Ureter (tissue), 1 donor: ENCODE data around the gene SUSD4. TPM values are rescaled to one million over a fixed set of nuclear protein-coding genes. Genes with fewer than 3 reads are reported as not detected.
"Not testable (repeated sequence)": the region's sequence is repeated elsewhere in the genome, so short reads cannot be mapped to it uniquely, and the experiment has no call there.

Experiments
- DNase-seq: peaks from one replicate; pipeline ENCODE4 v3.0.0-alpha.2; 2020; ENCODE audit warnings: low spot score
- total RNA-seq: library from RNA; stranded (reverse); gene quantifications from one replicate; pipeline ENCODE4 v1.2.4, GENCODE V29; 2023
- donor health status: DM: yes; HTN: yes; CAD: no.

The SUSD4 gene
- total RNA-seq, 1 donor from 2014 or later: 21.9 TPM

DNA sequence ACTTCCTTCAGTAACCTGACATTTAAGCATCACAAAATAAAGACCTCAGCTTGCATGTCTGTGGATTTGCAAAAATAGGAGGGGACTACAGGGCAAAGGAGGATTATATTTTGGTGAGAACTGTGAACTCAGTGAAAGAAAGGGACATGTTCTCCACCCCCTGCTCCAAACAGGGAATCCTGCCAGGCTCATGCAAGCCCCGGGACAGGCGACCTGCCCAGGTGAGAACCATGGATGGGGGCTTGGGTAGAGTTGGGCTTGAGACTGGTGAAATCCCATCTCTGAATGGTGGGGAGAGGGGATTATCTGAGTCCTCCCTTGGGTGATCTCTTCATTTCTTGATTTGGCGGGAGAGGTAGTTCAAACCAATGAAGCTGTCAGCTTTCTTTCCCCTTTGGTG is 110.1 kb downstream of the SUSD4 start:
- DNase-seq: no peak

GRCh38 chr1:223251387-223251786 is 112.6 kb downstream of the SUSD4 start:
- DNase-seq: not testable (repeated sequence)

DNA sequence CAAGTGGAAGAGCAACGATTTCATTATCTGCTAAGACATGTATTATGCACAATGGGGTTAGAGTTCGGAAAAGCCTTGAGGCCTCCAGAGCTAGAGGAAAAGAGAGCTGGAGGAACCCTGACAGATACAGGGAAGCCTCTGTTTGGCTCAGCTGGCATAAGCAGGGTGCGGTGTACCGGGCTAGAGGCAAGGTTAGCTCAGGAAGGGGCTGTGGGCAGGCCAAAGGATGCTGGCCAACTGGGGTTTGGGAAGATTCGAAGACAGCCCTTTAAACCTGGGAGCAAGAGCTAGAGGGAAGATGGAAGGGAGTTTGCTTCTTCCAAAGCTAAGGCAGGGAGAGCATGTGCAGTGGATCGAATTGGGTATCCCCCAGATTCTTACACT is 113.4 kb downstream of the SUSD4 start:
- no peak for DNase-seq

GRCh38 chr1:223249854-223250631 is 113.9 kb downstream of the SUSD4 start:
- no peak for DNase-seq

DNA sequence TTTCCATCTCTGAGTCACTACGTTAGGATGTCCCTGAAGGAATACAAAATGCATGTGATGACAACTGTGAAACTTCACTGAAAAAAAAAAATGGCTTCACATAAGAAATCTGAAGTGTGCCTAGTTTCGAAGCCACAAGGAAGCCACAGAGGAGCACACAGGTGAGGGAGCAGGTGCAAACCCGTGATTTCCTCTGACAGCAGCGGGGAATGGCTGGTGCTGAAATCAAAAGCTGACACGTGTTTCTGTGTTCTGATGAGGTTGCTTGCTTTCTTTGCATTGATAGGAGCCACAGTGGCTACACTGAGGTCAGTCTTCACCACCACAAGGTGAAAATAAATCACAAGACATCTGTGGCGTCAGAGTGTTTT is 115.2 kb downstream of the SUSD4 start:
- no peak for DNase-seq

DNA sequence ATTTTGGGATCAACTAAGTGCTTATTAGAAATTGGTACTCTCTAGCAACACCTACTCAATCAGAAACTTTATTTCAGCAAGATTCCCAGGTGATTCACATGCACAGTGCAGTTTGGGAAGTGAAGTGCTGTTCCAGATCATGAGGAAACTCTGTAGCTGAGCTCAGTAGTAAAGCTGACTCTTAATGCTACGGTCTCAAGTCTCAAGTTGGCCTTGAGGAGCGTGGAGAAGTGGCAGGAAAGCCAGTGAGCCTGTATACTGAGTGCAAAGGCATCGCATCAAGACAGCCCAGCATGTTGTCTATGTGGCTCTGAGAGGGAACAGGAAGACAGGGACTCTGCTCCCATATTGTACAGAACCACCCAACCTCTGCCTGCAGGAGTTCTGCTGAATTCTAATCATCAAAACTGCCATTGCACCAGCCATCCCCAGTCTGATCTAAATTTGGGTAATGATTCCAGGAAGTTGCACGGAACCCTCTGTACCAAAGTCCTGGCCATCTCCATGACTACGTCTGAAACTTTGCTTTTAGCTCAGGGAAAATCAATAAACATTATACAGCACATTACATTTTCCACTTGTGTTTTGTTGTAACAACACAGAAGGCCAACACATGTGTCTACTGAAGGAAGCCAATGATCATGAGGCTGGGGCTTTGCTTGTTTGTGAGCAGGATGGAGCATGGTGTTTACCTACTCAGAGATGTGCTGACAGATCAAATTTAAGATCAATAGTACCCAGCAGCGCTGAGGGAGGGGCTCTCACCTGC is 115.8 kb downstream of the SUSD4 start:
- DNase-seq: no peak

DNA sequence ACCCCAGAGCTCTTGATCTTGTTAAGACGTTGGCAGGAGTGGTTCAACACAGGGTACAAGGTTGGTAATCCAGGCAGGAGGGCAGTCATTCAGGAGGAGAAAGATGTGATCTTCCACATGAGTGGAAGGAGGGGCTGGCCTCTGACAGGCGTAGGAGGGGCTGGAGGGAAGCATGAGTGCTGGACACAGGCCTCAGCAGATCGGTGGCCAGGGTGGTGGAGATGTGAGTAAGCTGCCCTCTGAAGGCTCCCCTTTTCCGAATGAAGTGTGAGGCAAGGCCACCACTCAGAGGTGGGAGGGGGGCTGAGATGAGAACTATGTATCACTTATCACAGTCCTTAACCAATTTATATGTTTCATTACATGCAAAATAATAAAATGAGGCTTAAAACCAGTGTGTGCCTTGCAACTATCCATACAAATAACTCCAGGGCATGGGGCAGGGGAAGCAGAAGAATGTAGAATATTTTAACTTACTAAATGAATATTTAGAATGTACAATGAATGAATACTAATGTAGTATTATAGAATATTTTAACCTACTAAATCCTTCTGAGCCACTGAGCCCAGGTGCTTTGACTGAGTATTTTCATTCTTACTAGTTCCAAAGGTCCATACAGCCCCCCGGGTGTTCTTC is 117.4 kb downstream of the SUSD4 start:
- peak; percentile 15 for DNase-seq

- peak; percentile 18 for DNase-seq
These were observed 118.0 kb downstream of the SUSD4 start for GRCh38 chr1:223245983-223246382.

GRCh38 chr1:223245411-223245810 is 118.6 kb downstream of the SUSD4 start:
- peak; percentile 7 for DNase-seq

DNA sequence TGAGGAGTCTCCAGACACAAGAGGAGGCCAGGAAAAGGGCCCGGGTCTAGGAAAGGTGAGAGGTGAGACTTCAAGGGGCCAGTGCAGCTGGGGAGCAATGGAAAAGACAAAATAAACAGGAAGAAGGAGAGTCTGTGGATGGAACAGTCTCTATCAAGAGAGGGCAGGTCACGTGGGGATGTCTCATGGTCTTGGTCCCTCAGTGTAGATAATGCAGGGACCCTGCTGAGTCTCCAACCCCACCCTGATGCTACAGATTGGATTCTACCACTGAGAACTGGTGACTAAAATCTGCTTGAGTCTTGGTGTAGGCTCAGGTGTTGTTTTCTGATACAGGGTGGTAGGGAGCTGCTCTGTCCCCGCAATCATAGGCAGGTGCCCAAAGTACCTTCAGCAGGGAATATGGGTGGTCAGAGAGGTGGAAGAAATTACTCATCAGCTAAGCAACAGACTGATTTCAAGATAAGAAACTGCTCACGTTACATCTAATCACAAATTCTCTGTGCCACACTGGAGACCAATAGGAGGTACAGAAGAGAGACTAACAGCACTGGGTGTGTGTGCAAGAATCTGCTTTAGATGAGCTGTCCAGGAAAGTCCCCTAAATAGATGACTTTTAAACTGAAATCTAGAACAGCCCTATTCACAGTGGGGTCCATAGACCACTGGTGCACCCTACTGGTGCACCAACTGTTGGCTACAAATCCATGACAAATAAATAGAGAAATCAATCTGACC is 119.4 kb downstream of the SUSD4 start:
- peak; percentile 4 for DNase-seq

- DNase-seq: peak; percentile 17
These were observed 120.4 kb downstream of the SUSD4 start for GRCh38 chr1:223243441-223244050.

DNA sequence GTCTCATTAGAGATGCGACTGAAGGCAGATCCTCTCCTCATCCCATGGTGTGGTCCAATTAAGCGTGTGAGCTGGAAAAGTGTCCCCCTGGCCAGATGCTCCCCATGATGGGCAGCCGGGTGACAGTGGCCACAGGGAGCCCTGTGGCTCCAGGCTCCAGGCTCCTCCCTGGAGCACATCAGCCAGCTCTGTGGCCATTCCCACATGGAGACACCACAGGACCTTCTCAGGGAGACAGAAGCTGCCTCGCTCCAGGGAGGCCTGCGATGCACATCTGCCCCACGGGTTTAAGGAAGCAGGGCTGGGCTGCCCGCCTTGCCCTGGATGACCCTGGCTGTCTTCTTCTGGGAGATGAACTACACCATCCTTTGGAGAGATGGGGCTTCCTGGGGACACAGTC is 121.0 kb downstream of the SUSD4 start:
- peak; percentile 13 for DNase-seq

DNA sequence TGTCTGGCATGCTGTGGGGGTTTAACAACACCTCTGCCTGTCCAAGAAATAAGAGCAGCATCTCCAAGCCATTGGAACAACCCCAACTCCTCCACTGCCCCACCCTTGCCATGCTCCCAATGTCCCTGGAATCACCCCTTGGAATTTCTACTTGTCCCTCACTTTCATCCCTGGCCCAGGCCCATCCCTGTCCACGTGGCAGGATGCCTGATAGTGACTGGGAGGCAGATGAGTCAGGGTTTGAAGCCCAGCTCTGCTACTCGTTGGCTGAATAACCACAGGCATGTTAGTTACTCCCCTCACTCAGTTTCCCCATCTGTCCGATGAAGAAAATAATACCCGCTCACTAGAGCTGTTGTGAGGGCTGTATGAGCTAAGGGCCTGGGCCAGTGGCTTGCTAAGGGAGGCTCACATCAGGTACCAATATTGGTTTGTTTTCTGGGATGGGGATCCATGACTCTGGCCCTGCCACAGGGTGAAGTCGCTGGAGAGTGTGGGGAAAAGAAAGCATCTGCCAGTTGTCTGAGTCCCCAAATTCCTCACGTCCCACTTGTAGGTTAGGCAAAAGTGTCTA is 121.5 kb downstream of the SUSD4 start:
- peak; percentile 32 for DNase-seq

- DNase-seq: no peak
These were observed 123.9 kb downstream of the SUSD4 start for GRCh38 chr1:223240122-223240521.

DNA sequence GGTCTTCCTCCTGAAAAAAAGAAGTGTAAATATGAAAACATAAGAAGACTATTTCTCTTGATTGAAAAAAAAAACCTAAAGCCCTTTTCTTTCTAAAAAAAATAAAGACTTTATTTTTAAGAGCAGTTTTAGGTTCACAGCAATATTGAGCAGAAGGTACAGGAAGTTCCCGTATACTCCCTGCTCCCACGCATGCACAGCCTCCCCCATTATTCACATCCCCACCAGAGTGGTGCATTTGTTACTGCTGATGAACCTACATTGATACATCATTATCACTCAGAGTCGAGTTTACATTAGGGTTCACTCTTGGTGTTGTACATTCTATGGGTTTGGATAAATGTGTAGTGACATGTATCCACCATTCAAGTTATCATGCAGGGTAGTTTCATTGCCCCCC is 128.9 kb downstream of the SUSD4 start:
- peak; percentile 1 for DNase-seq

DNA sequence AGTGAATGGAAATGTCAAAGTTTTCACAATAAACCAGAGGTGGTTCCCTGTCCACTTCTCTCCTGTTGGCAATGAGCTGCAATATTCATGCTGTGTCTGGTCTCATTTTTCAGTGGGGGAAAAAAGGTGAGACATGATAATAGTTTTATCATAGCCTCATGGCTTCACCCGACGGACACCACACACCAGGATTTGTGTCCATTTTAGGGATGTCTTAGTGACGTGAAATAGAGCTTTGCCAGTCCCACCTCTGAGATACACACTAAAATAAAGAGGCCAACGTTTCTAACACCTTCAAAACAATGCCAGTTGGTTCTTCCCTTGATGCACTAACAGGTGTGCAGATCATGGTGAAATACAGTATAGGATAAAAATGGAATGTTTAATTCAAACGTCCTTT is 129.4 kb downstream of the SUSD4 start:
- DNase-seq: peak; percentile 12

- DNase-seq: peak; percentile 3
These were observed 129.8 kb downstream of the SUSD4 start for GRCh38 chr1:223234170-223234514.

DNA sequence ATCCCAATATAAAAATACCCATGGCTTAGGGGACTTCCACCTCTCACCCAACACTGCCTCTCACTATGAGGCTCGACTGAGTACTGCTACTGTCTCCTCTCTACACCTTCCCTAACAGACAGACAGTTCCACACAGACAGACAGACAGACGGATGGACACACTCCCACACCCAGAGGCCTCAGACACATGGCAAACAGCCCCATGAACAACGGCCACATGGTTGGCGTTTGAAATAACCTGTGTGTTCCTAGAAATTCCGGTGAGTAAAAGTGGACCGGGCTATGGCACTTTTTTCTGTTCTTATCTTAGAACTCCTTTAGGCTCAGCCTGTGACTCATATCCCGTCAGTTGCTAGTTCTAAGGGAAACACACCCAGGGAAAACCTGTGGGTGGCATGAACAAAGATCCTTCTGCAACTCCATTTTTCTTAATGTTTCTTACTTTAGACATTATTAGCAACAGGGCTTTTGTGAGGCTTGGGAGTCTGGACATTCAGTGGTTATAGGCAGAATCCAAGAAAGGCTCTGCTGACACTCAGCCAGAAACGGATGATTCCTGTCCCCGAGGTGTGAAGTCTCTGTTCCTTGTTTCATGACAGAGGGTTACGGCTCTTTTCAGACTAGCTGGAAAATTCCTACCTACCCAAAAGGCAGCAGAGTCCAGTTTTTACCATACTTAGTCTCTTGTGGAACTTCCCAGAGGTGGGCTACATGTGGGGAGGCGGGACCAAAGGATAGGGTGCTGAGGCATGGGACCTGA is 130.4 kb downstream of the SUSD4 start:
- peak; percentile 45 for DNase-seq

GRCh38 chr1:223233019-223233409 is 131.0 kb downstream of the SUSD4 start:
- peak; percentile 8 for DNase-seq

GRCh38 chr1:223231581-223231980 is 132.4 kb downstream of the SUSD4 start:
- DNase-seq: no peak
